Stimulated activated CD8-positive, alpha-beta memory T cell treated with anti-CD3 and anti-CD28 coated beads, Interleukin-15, amount 100 ng/mL, for 24 hours (primary cell): Measurements from ENCODE around the gene PLCD1.

Experiments used
- DNase-seq: peaks from one replicate; pipeline ENCODE4 v3.0.0-alpha.2; 2020; ENCODE audit warnings: low read depth

The PLCD1 gene

DNA sequence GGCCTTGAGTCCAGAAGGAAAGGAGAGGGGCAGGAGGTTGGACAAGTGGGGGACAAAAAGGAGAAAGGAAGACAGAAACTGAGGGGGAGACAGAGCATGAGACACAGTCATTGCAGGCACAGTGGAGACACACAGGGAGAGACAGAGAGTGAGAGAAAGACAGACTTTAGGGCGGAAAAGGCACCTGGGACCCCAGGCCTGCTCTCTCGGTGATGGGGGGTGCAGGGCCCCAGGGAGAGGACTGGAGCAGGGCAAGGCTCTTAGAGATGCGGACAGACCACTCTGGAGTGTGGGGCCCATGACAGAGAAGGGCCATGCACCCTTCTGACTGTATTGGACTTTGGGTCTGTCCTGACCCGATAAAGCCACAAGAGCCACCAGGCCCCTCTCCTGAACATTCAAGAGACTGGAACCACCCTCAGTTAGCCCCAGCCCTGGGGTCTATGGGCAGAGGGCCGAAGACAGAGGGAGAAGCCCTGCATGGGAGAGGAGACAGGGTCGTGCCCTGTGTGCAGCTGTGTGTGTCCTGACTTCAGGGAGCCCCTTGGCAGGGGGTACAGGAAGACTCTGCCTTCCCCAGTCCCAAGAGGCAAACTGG is 12.5 kb downstream of the PLCD1 start:
- no peak for DNase-seq

DNA sequence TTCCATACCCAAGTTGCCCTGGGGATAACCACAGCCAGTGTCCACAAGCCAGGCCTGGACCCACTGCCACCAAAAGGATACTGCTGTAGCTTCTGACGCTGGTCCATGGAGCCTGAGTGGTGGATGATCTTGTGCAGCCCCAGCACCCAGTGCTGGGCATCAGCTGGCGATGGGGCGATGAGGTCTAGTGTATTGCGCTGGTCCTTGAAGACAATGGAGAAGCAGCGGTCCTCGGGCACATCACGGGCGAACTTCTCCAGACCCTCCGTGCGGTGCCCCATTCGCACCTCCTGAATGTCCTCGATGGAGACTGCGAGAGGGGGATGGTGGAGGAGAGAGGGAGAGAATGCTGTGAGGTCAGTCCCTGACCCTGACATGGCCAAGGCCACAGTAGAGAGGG is 13.0 kb downstream of the PLCD1 start:
- DNase-seq: no peak

DNA sequence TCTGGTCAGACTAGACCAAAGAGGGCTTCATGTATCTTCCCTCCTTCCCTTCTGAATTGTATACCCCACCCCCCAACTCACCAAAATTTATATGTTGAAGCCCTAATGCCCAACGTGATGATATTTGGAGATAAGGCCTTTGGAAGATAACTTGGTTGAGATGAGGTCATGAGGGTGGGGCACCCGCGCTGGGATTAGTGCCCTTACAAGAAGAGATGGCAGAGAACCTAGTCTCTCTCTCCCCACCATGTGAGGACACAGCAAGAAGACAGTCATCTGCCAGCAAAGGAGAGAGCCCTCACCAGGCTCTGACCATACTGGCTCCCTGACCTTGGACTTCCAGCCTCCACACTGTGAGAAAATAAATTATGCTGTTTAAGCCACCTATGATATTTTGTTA is 13.5 kb downstream of the PLCD1 start:
- no peak for DNase-seq

DNA sequence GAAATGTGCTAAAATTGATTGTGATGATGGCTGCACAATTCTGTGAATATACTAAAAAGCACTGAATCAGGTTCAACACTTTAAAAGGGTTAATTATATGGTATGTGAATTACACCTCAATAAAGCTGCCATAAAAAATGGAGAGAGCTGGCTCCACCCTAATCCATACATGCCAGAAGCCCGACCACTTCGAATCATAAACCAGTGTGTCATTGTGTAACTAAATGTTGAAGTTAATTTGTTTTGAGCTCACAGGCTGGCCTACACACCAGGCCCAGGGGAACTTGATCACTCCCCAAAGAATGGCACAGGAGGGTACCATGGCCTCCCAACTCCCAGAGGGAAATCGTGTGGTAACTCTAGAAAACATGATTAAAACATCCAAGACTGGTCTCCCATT is 14.0 kb downstream of the PLCD1 start:
- DNase-seq: no peak

DNA sequence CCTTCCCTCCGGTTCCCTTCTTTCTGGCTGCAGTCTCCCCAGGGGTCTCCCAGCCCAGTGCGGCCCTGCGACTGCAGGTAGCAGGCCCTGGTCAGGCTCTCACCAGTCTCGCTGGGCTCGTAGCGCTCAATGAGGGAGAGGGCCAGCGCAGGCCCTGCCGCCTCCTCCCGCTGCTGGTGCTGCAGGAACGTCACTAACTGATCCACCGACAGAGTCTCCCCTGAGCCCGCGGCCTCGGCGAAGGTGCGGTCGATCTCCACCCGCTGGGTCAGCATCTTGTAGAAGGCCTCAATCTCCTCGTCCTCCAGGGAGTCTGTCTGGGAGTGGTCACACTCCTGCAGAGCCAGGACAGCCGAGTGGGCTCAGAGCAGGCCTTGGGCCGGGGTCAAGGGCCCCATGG is 18.3 kb downstream of the PLCD1 start:
- no peak for DNase-seq

DNA sequence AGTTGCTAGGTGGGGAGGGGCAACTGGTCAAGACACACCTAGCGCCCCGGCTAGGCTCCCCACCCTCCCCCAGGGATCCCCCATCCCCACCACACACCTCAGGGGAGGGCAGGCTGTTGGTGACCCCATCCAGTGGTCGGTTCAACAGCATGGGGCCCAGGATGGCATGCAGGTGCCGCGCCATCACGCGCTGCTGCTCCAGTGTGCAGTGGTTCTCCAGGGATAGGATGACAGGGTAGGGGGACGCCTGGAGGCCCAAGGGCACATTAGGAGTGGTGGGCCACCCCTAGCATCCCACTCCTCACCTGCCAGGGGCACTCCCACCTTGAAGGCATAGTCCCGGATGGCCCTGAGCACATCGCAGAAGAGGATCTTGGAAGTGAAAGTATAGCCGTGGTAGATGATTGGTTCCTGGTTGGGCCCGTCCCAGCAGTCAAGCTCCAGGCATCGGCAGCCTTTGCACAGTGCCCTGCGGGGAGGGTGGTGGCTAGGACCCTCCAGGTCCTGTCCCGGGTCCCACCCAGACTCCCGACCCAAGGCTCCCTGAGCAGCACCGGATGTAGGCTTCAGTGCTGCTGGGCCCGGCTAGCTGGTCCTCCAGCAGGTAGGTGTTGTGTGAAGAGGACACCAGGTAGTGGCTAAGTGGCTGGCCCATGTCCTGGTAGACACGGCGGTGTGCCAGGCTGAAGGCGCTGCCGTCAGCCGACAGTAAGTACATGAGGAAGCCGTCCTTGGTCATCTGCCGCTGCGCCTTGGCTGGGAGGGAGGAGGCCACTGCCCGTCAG is 19.4 kb downstream of the PLCD1 start:
- no peak for DNase-seq

DNA sequence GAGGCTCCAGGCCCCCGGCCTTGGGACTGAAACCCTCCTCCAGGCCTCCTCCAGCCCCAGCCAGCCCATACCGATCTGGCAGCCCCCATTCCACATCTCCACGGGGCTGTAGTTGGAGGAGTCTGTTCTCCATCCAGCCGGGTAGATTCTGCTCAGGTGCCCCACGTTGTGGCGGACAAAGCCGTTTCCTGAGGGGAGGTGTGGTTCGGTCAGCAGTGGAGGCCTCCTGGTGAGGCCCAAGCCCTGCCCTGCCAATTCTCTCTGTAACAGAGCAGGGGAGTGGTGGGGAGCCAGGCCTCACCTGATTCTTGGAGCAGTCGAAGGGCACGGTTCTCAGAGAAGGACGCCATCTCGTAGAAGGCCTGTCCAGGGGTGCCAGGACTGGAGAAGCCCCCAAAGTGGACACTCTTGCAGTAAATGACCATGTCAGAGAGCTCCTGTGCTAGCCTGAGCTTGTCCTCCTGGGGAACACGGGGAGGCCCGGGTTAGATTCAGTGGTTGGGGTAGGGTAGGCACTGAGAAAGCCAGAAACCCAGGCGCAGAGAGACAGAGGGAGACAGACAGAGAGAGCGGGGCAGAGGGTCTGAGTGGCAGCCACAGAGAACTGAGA is 20.4 kb downstream of the PLCD1 start:
- no peak for DNase-seq

DNA sequence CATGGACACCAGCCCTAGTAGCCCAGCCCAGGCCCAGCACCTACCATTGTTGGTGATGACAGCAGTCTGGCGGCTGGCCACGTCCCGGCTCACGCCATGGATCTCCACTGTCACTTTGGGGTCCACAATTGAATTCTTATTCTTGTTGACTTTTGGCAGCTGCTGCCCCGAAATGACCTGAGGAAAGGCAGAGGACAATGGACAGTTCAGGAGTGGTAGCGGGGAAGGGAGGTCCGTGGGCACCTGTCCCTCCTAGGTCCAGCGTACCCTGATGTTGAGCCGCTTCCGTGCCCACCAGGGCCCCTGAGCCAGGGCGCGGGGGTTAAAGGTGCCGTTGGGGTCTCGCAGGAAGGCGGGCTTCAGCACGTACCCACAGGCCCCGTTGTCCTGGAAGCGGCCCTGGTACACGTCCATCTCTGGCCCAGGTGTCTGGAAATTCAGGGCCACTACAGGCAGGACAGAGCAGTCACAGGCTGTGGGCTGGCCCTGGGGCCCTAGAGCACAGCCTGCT is 21.2 kb downstream of the PLCD1 start:
- no peak for DNase-seq

DNA sequence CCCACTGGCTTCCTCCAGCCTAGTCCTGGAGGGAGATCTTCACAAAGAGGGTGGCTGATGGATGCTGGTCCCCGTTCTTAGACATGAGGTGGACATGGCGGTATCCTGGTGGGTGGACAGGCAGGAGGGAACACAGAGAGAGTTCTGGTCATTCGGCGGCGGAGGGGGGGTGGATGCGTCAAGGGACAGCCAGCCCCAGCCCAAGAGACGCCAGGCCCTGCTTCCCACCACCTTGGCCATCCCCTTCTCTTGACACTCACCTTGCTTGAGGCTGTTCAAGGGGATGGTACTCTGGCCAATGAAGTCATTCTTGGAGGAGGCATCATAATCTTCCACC is 21.7 kb downstream of the PLCD1 start:
- DNase-seq: no peak

DNA sequence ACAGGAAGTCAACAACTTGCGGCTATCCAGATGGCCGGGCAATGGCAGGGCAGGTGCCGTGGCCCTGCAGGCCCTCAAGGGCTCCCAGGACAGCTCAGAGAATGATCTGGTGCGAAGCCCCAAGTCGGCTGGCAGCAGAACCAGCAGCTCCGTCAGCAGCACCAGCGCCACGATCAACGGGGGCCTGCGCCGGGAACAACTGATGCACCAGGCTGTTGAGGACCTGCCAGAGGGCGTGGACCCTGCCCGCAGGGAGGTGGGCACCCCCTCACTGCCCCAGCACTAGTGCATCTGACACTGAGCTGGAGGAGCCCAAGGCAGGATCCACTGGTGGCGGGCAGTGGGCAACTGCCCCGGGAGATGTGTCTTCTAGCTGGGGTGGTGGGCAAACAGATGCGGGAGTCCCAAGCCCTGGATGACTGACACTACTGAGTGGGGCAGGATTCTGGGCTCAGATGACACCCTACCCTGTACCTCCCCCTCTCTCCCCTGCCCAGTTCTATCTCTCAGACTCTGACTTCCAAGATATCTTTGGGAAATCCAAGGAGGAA is 22.9 kb downstream of the PLCD1 start:
- no peak for DNase-seq

DNA sequence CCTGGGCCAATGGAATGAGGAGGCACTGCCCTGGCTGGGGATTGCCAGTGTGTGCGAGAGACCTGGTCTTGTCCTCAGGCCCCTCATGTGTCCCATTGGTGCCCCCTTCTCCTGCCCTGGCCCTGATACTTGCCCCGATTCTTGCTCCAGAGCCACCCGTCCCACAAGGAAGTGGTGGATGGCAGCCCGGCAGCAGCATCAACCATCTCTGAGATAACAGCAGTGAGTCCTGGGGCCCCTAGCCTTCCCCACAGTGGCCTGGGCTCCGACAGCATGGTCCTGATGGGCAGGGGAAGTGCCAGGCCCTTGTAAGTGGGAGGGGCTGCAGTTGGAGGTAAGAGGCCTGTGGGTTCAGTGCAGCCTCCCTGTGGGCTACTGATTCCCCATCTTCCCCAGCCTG is 23.4 kb downstream of the PLCD1 start:
- no peak for DNase-seq

DNA sequence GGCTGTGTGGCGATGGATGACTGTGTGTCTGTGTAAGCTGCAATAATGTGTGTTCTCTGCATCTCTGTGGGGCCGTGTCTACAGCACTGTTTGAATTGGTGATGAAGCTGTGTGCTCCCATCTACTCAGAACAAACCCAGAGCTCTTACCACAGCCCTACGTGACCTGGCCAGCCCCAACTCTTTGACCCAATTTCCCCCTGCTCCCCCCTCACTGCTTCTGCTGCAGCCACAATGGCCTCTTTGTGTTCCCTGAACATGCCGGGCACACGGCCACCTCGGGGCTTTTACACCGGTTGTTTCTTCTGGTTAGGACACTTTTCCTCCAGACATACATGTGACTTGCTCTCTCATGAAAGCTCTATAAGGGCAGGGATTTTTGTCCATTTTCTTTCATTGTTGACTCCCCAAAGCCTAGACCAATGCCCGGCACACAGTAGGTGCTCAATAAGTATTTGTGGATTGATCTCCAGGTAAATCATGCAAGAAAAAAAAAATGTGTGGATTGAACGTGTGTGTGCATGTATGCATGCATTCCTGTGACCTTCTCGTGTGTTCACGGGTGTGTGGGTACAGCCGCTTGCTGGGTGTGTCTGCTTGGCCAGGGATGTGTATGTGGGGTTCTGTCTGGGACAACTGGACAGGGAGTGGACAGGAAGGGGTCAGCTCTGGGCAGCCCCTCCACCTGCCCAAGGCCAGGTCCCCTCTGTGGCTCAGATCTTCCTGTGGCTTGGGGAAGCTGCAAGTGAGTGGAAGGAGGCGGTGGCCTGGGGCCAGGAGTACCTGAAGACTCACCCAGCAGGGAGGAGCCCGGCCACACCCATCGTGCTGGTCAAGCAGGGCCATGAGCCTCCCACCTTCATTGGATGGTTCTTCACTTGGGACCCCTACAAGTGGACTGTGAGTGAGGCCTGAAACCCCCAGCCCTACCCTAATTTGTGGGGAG is 24.1 kb downstream of the PLCD1 start:
- no peak for DNase-seq

DNA sequence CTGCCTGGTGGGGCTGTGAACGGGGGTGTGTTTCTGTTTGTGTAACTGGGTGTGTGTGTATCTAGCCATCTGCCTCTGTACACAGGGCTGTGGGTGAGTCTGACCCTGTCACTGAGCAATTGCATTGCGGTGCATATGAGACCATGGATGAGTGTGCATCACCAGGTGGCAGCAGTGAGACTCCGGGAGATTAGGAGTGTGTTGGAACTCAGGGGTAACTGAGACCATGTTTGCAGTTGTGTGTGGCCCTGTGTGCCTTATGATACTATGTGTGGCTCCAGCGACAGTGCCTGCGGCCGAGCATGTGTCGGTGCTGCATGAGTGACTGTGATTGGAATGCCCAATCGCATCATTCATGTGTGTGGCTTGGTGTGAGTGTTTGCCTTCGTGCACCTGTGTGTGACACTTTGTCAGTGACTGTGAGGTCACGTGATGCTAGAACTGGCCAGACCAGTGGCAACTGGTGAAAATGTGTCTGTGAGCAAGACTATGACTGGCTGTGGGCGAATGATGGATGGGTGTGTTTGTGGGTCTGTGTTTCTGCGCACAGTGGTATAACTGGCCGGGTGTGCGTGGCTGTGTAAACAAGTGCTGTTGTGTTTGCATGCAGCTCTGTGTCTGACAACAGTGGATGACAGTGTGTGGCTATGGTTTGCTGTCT is 24.9 kb downstream of the PLCD1 start:
- no peak for DNase-seq

DNA sequence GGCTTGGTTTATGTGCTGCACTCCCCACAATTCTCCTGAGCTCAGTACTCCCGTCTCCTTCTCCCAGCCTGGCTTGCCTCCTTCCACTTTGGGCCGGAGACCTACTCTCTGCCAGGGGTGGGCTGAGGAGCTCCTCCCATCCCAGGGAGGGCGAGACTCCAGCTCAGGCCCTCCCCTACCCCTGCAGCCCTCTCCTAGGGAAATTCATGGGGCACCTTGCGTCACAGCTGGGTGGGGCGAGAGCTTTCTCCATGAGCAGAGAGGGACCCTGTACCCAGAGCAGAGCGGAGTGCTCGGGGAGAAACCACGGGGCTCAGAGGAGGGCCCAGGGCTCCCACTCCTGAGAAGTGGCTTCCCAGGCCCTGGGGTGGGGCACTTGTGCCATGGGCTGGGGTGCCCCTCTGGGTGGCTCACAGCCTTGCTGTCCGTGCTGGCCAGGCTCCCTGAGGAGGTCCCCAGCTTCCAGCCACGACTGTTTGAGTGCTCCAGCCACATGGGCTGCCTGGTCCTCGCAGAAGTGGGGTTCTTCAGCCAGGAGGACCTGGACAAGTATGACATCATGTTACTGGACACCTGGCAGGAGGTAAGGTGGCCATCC is 25.5 kb downstream of the PLCD1 start:
- DNase-seq: no peak

DNA sequence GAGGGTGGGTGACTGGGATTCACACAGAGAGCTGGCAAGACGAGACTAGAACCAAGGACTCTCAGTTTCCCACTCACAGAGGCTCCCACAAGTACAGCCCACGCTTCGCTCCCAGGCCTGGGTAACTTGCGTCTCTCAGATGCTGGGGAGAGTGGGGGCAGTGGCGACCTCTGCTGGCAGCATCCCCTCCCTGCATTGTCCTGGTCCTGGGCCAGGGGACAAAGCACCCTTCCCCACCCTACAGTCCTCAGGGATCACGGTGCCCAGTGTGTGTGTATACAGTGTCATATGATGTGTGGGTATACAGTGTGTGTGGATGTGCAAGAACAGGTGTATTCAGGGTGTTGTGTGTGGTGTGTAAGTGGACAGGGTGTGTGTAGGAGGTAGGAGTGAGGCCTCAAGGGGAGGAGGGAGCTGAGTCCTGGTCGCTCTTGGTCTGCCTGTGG is 26.0 kb downstream of the PLCD1 start:
- DNase-seq: no peak

DNA sequence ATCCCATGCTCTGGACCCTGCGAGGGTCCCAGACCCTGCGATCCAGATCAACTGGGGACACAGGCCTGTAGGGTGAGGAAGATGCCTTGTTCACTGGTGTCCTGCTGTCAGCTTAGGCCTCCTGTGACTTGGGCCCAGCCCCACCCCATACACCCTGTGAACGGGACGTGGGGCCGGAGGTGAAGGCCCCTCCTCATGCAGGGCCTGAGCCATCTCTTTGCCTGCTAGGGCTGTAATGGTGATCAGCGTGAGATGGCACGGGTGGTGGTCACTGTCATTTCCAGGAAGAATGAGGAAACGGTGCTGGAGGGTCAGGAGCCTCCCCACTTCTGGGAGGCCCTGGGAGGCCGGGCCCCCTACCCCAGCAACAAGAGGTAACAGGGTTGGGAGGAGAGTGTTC is 26.5 kb downstream of the PLCD1 start:
- DNase-seq: no peak

DNA sequence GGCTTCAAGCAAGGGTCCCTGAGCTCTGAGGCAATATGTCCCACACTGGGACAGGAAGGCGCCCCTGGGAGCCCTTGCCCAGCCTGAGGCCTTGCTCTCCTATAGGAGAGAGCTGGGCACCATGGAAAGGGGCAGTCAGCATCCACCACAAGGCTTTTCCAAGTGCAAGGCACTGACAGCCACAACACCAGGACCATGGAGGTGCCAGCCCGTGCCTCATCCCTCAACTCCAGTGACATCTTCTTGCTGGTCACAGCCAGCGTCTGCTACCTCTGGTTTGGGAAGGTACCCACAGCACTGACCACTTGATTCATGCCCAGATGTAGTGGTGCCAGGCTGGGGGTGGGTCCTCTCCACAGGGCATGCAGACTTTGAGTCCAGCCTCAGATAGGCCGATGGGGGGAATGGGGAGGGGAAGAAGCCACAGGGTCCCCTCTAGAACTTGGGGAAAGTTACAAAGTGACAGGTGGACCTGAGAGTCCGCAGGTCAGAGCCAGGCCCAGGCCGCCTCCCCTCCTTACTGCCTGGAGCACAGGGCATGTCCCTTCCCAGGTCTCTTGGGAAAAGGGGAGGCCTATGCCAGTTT is 27.1 kb downstream of the PLCD1 start:
- DNase-seq: no peak

DNA sequence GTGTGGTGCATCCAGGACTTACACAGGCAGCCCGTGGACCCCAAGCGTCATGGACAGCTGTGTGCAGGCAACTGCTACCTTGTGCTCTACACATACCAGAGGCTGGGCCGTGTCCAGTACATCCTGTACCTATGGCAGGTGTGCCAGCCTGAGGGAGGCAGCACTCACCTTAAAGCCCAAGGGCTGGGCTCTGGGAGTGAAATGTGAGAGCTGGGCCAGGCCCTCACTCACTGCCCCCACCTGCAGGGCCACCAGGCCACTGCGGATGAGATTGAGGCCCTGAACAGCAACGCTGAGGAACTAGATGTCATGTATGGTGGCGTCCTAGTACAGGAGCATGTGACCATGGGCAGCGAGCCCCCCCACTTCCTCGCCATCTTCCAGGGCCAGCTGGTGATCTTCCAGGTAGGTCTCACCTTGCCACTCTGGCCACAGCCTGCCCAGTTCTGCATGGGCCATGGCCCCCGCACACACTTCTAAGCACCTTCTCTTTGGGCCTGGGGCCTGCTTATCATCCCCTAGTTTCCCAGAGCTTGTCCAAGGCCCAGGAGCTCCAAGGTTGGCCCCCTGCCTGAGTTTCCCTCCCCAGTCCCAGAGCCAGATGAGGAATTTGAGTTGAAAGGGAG is 27.9 kb downstream of the PLCD1 start:
- no peak for DNase-seq

DNA sequence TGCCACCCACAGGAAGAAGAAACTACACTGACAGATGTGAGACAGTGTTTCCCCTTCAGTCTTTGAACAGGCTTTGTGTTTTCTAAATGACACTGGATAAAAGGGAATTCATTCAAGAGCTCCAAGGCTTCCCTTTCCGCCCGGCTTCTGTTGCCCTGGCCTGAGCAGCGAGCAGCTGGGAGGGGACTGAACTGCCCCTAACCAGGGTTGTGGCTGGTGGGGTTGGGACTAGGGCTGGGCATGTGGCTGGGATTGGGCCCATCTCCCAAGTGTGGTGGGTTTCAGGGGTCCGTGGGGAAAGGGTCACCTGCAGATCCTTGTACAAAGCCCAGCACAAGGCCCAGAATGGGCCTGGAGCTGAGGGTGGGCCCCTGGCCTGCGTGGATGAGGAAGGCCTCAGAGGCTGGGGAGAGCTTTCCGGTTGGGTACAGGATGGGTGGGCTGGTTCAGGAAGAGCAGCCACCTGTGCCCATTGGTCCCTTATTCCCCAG is 28.4 kb downstream of the PLCD1 start:
- no peak for DNase-seq
